Neuronal stem cell (in vitro differentiated cells): ENCODE data around the gene LIN7A.

ENCODE experiments used
- DNase-seq: peaks from one replicate; pipeline ENCODE4 v3.0.0-alpha.2; 2013; ENCODE audit warnings: low spot score
- H2AFZ ChIP-seq: one replicate; pipeline ENCODE4 v1.6.1; 2013; ENCODE audit warnings: mild to moderate bottlenecking, low read length, inconsistent platforms
- H2AK5ac ChIP-seq: 2 replicates; pipeline ENCODE4 v1.6.1; 2013; ENCODE audit warnings: low read depth, mild to moderate bottlenecking, inconsistent platforms, low read length, moderate library complexity, mixed read lengths
- H2BK120ac ChIP-seq: 2 replicates; pipeline ENCODE4 v1.6.1; 2013; ENCODE audit warnings: low read depth, mild to moderate bottlenecking, inconsistent platforms, low read length, moderate library complexity, mixed read lengths
- H2BK12ac ChIP-seq: one replicate; pipeline ENCODE4 v1.6.1; 2013; ENCODE audit warnings: low read length, inconsistent platforms
- H2BK15ac ChIP-seq: 2 replicates; pipeline ENCODE4 v1.6.1; 2013; ENCODE audit warnings: mild to moderate bottlenecking, low read length, inconsistent platforms, mixed read lengths
- H2BK5ac ChIP-seq: one replicate; pipeline ENCODE4 v1.6.1; 2013; ENCODE audit warnings: inconsistent platforms, mild to moderate bottlenecking, low read length, moderate library complexity
- H3K14ac ChIP-seq: one replicate; pipeline ENCODE4 v1.6.1; 2013; ENCODE audit warnings: low read length, inconsistent platforms
- H3K18ac ChIP-seq: 2 replicates; pipeline ENCODE4 v1.6.1; 2013; ENCODE audit warnings: low read length, inconsistent platforms
- H3K23ac ChIP-seq: 2 replicates; pipeline ENCODE4 v1.6.1; 2013; ENCODE audit warnings: low read depth, mild to moderate bottlenecking, mixed read lengths, low read length, inconsistent platforms; ENCODE audit not compliant: poor library complexity
- H3K27ac ChIP-seq: replicated peaks from 3 replicates; pipeline ENCODE4 v1.5.1; 2013; ENCODE audit warnings: low read length, inconsistent platforms
- H3K27me3 ChIP-seq, 3 experiments: 2 replicates each; pipeline ENCODE4 v1.6.1; 2013; ENCODE audit warnings: low read length in 3 of 3, mild to moderate bottlenecking in 2 of 3, inconsistent platforms in 1 of 3, low read depth in 1 of 3, mixed read lengths in 1 of 3, moderate library complexity in 1 of 3; ENCODE audit not compliant: control insufficient read depth in 3 of 3, insufficient read depth in 3 of 3
- H3K36me3 ChIP-seq, 2 donors: replicated peaks in 1 of 2; 2 replicates each; pipeline ENCODE4 v1.6.1; 2013; ENCODE audit warnings: low read length in 2 of 2; ENCODE audit not compliant: control insufficient read depth in 2 of 2, insufficient read depth in 2 of 2
- H3K4ac ChIP-seq: 2 replicates; pipeline ENCODE4 v1.6.1; 2013; ENCODE audit warnings: inconsistent platforms, mild to moderate bottlenecking, low read length, moderate library complexity
- H3K4me1 ChIP-seq, 2 donors: 1 replicate in 1 of 2; 2 replicates in 1 of 2; pipeline ENCODE4 v1.6.1; 2013; ENCODE audit warnings: low read length in 2 of 2, low read depth in 1 of 2; ENCODE audit not compliant: control insufficient read depth in 2 of 2, insufficient read depth in 1 of 2
- H3K4me2 ChIP-seq: one replicate; pipeline ENCODE4 v1.6.1; 2013; ENCODE audit warnings: mild to moderate bottlenecking, low read length, inconsistent platforms; ENCODE audit not compliant: insufficient read depth, poor library complexity, severe bottlenecking
- H3K4me3 ChIP-seq, 2 donors: 2 replicates each; pipeline ENCODE4 v1.5.1; 2013; ENCODE audit warnings: low read length in 2 of 2, mild to moderate bottlenecking in 2 of 2, inconsistent platforms in 1 of 2, moderate library complexity in 1 of 2
- H3K79me1 ChIP-seq: one replicate; pipeline ENCODE4 v1.6.1; 2013; ENCODE audit warnings: low read depth, mild to moderate bottlenecking, inconsistent platforms, low read length, moderate library complexity
- H3K9ac ChIP-seq: one replicate; pipeline ENCODE4 v1.6.1; 2013; ENCODE audit warnings: mild to moderate bottlenecking, low read depth, low read length, inconsistent platforms; ENCODE audit not compliant: poor library complexity
- H3K9me3 ChIP-seq, 2 donors: replicated peaks in 1 of 2; 2 replicates each; pipeline versions ENCODE3 to v1.6.1; 2013; ENCODE audit warnings: low read length in 2 of 2, mild to moderate bottlenecking in 2 of 2, inconsistent platforms in 1 of 2, low read depth in 1 of 2, mixed read lengths in 1 of 2, moderate library complexity in 1 of 2; ENCODE audit not compliant: control insufficient read depth in 2 of 2, insufficient read depth in 1 of 2
- H4K8ac ChIP-seq: one replicate; pipeline ENCODE4 v1.6.1; 2013; ENCODE audit warnings: low read depth, mild to moderate bottlenecking, inconsistent platforms, low read length, moderate library complexity
- H4K91ac ChIP-seq: one replicate; pipeline ENCODE4 v1.6.1; 2013; ENCODE audit warnings: low read length, low read depth, mild to moderate bottlenecking, inconsistent platforms; ENCODE audit not compliant: poor library complexity
- WGBS, 2 donors: extraction: QIAGEN DNeasy Blood & Tissue Kit; methylation state at CpG; one replicate each; pipeline ENCODE4 v1.1.7; 2013; ENCODE audit warnings: missing lambda C conversion rate in 2 of 2, mixed read lengths in 1 of 2; ENCODE audit not compliant: insufficient read length in 2 of 2, insufficient replicate concordance in 1 of 2; ENCODE audit errors: extremely low coverage in 2 of 2; 5-methylcytosine and 5-hydroxymethylcytosine counted together

LIN7A gene

DNA sequence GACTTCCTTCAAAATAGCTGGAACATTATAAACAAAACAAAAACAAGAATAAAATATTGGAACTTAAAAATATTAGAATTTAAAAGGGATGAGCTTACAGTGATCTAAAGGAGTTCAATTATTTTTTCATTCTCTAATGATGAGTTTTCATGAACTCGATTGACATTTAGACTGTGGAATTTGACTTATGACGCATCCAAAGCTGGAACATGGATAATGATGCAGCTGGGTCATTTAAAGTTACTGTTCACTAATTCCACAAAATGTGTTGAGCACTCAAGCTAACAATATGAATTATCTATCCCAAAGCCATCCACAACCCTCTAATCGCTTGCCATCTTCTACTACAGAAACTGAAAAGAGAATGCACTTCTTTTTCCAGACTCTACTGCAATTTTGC, 42.5 kb downstream of the LIN7A start:
- WGBS, 2 donors = no CpG with 5 or more reads among the region's 3 CpGs
- Histone ChIP-seq H3K4me3 (no peak overlapping the region), H3K9ac (no peak overlapping the region), H2BK5ac (no peak overlapping the region), H2BK15ac (no peak overlapping the region), H3K4me2 (no peak overlapping the region), H3K27me3 (no peaks in the 10 kb centered on the region), H3K36me3 (no peaks in the 10 kb centered on the region), H3K23ac (no peak overlapping the region), H3K4me1 (no peaks in the 10 kb centered on the region), H3K79me1 (no peaks in the 10 kb centered on the region), H3K4ac (no peak overlapping the region), H2AFZ (no peak overlapping the region), H2BK12ac (no peak overlapping the region), H3K27ac (no peak overlapping the region), H3K9me3 (no peaks in the 10 kb centered on the region), H4K8ac (no peak overlapping the region), H2BK120ac (no peak overlapping the region), H4K91ac (no peak overlapping the region), H3K18ac (no peak overlapping the region), H2AK5ac (no peak overlapping the region), H3K14ac (no peak overlapping the region)
- DNase-seq = no peak

DNA sequence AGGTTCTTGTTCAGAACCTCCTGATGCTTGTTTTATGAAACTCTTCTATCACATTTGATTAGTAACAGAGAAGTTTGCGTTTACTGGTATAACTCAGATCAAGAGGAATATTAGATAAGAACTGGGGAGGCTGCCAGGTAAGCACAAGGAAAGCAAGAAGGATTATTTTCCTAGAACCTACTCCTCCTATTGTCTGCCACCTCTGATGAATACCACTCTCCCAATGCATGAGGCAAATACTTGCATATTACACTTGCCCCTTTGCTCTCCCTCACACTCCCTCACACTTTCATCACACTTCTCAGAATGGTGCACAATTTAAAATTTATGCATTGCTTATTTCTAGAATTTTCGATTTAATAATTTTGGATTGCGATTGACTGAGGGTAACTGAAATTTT, 43.6 kb downstream of the LIN7A start:
- no CpG with 5 or more reads among the region's 3 CpGs for WGBS, 2 donors
- Histone ChIP-seq H3K9me3 (no peaks in the 10 kb centered on the region), H3K27me3 (no peaks in the 10 kb centered on the region)

GRCh38 chr12:80892597-80893445, 44.9 kb downstream of the LIN7A start:
- Histone ChIP-seq H3K4me1 (no peaks in the 10 kb centered on the region), H4K91ac (no peak overlapping the region), H2AFZ (no peak overlapping the region), H2BK15ac (no peak overlapping the region), H3K4me2 (no peak overlapping the region), H3K36me3 (no peaks in the 10 kb centered on the region), H3K4me3 (no peak overlapping the region), H3K18ac (no peak overlapping the region), H3K23ac (no peak overlapping the region), H2AK5ac (no peak overlapping the region), H3K27ac (no peak overlapping the region), H3K27me3 (no peaks in the 10 kb centered on the region), H3K9ac (no peak overlapping the region), H3K79me1 (no peaks in the 10 kb centered on the region), H2BK12ac (no peak overlapping the region), H3K9me3 (no peaks in the 10 kb centered on the region), H4K8ac (no peak overlapping the region), H2BK5ac (no peak overlapping the region), H2BK120ac (no peak overlapping the region), H3K14ac (no peak overlapping the region), H3K4ac (no peak overlapping the region)
- no CpG with 5 or more reads among the region's 7 CpGs for WGBS, 2 donors
- no peak for DNase-seq

More for the DNA sequence above, 43.6 kb downstream of the LIN7A start:
- Histone ChIP-seq H3K4me1 (no peaks in the 10 kb centered on the region), H3K23ac (no peak overlapping the region), H2AFZ (no peak overlapping the region), H2BK15ac (no peak overlapping the region), H4K91ac (no peak overlapping the region), H3K14ac (no peak overlapping the region), H3K36me3 (no peaks in the 10 kb centered on the region), H3K79me1 (no peaks in the 10 kb centered on the region), H3K4me3 (no peak overlapping the region), H2BK120ac (no peak overlapping the region), H3K9ac (no peak overlapping the region), H2AK5ac (no peak overlapping the region), H2BK5ac (no peak overlapping the region), H2BK12ac (no peak overlapping the region), H3K27ac (no peak overlapping the region), H3K4ac (no peak overlapping the region), H3K4me2 (no peak overlapping the region), H3K18ac (no peak overlapping the region), H4K8ac (no peak overlapping the region)
- DNase-seq = no peak

DNA sequence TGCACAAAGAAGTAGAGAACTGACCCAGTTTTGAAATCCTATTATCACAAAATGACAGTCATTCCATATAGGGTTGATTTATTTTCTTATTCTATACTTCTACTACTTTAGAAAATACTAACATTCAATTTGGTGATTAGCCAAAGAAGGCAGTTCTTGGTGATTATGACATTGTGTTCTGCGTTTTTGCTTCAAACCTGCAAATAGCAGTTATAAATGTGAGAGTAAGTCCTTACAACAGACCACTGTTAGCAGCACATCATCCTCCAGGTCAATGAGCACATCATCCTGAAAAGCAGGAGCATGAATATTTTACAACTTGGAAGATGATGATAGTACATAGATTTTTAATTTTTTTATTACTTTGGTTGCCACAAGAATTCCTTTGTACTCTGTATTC, 53.1 kb downstream of the LIN7A start:
- Histone ChIP-seq H4K91ac (no peak overlapping the region), H4K8ac (no peak overlapping the region), H3K27me3 (no peaks in the 10 kb centered on the region), H2BK120ac (no peak overlapping the region), H2BK12ac (no peak overlapping the region), H3K23ac (no peak overlapping the region), H2AK5ac (no peak overlapping the region), H3K4ac (no peak overlapping the region), H3K9ac (no peak overlapping the region), H3K36me3 (no peaks in the 10 kb centered on the region), H3K18ac (no peak overlapping the region), H3K79me1 (no peaks in the 10 kb centered on the region), H3K4me2 (no peak overlapping the region), H2AFZ (no peak overlapping the region), H3K4me1 (no peaks in the 10 kb centered on the region), H2BK15ac (no peak overlapping the region), H3K14ac (no peak overlapping the region), H3K9me3 (no peaks in the 10 kb centered on the region), H2BK5ac (no peak overlapping the region), H3K27ac (no peak overlapping the region), H3K4me3 (no peak overlapping the region)
- no CpG with 5 or more reads among the region's 1 CpG for WGBS, 2 donors
- DNase-seq = no peak
